Measurements from ENCODE around the gene RPL3. TPM values are rescaled to one million over a fixed set of nuclear protein-coding genes. Genes with fewer than 3 reads are reported as not detected.

The RPL3 gene
- total and polyA plus RNA-seq, 3 donors from 2014 or later, result 1,087 to 2,075 (median 2,042) TPM

DNA sequence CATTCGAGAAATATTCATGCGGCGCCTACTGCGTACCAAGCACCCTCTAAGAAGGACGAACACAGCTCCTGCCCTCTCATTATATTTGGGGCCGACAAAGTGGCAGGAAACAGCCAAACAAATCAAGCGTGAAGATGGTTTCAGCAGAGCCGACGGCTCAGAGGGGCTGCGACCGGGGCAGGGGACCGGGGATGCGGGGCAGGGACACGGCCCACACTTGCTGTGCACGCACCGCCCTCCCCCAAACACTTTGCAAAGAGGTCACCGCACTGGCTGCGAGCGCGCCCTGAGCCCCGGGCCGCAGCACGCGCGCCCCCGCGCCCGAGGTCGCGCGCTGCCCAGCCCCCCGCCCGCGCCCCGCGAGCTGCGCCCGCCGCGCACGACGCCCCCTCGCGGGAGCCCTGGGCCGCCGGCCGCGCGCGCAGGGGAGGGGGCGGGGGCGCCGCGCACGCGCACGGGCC, 30.1 kb upstream of the RPL3 start:
- intact Hi-C loops (cut with DNase I; ENCODE audit: low total_unique reads), result no loop called here
- Histone ChIP-seq H3K4me3 (peak overlapping the region; percentile 81 to 84), H3K4me1 (peaks cover 22% of the 10 kb centered on the region), H3K27ac (peak overlapping the region; percentile 53 to 85), H3K9me3 (no peaks in the 10 kb centered on the region), H3K36me3 (ENCODE audit: low read depth, missing control alignments) (no peaks in the 10 kb centered on the region), H3K27me3 (no peaks in the 10 kb centered on the region)
- WGBS, 2 donors, result 0% methylated on average over 27 to 33 of the region's 57 CpGs
- TF ChIP-seq POLR2A (IDR thresholded peaks at IDR 0.05), result no peak
- TF ChIP-seq, protein P1, sequence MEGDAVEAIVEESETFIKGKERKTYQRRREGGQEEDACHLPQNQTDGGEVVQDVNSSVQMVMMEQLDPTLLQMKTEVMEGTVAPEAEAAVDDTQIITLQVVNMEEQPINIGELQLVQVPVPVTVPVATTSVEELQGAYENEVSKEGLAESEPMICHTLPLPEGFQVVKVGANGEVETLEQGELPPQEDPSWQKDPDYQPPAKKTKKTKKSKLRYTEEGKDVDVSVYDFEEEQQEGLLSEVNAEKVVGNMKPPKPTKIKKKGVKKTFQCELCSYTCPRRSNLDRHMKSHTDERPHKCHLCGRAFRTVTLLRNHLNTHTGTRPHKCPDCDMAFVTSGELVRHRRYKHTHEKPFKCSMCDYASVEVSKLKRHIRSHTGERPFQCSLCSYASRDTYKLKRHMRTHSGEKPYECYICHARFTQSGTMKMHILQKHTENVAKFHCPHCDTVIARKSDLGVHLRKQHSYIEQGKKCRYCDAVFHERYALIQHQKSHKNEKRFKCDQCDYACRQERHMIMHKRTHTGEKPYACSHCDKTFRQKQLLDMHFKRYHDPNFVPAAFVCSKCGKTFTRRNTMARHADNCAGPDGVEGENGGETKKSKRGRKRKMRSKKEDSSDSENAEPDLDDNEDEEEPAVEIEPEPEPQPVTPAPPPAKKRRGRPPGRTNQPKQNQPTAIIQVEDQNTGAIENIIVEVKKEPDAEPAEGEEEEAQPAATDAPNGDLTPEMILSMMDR (IDR thresholded peaks at IDR 0.05), result no peak
- DNase-seq, result peak; percentile 57

DNA sequence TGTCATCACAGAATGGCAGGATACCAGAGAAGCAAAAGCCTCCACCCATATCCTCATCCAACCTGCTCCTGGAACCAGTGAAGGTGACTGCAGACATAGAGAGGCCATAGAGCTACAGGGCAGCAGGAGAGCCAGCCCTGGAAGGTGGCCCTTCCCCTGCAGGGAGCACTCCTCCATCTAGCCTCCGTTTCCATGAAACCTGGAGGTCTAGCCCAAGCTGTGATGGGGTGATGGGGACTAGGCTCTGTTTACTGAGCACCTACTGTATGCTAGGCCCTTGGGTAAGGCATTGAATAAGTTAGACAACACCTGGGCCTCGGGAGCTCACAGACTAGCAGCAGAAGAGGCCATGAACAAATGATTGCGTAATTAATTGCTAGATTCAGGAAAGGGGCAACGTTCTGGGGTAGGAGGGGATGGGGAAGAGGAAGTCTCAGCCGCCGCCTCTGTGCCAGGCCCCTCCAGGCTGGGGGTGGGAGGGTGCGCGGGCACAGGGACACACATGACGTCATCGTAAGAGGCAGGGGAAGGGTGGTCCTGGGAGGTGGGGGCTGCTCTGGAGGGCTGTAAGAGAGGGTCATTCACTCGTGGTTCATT, 29.6 kb upstream of the RPL3 start:
- Histone ChIP-seq H3K4me3 (peak overlapping the region; percentile 81 to 84), H3K9me3 (no peaks in the 10 kb centered on the region), H3K36me3 (ENCODE audit: low read depth, missing control alignments) (no peaks in the 10 kb centered on the region), H3K27ac (peak overlapping the region; percentile 53 to 85), H3K4me1 (peaks cover 22% of the 10 kb centered on the region), H3K27me3 (no peaks in the 10 kb centered on the region)
- TF ChIP-seq, protein P1 (IDR thresholded peaks at IDR 0.05), result no peak
- TF ChIP-seq POLR2A (IDR thresholded peaks at IDR 0.05), result no peak
- 9% methylated on average over 10 to 11 of the region's 11 CpGs for WGBS, 2 donors
- DNase-seq, result peak; percentile 42
- intact Hi-C loops (cut with DNase I; ENCODE audit: low total_unique reads), result no loop called here

DNA sequence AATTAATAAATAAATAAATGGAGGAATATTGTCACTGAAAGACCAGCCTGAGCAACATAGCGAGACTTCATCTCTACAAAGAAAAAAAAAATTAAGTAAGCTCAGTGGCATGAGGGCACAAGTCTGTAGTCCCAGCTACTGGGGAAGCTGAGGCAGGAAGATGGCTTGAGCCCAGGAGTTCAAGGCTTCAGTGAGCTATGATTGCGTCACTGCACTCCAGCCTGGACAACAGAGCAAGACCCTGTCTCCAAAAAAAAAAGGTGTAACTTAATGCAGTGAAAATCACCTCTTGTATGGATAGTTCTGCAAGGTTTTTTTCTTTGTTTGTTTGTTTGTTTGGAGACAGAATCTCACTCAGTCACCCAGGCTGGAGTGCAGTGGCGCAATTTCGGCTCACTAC, 25.8 kb upstream of the RPL3 start:
- Histone ChIP-seq H3K4me1 (peaks cover 6% of the 10 kb centered on the region), H3K27ac (no peak overlapping the region), H3K36me3 (ENCODE audit: low read depth, missing control alignments) (no peaks in the 10 kb centered on the region), H3K27me3 (no peaks in the 10 kb centered on the region), H3K9me3 (no peaks in the 10 kb centered on the region), H3K4me3 (no peak overlapping the region)
- WGBS, 2 donors, result 94% methylated on average over 4 of the region's 4 CpGs
- TF ChIP-seq, protein P1 (IDR thresholded peaks at IDR 0.05), result no peak
- no peak for TF ChIP-seq POLR2A (IDR thresholded peaks at IDR 0.05)
- intact Hi-C loops (cut with DNase I; ENCODE audit: low total_unique reads), result no loop called here
- DNase-seq, result no peak

DNA sequence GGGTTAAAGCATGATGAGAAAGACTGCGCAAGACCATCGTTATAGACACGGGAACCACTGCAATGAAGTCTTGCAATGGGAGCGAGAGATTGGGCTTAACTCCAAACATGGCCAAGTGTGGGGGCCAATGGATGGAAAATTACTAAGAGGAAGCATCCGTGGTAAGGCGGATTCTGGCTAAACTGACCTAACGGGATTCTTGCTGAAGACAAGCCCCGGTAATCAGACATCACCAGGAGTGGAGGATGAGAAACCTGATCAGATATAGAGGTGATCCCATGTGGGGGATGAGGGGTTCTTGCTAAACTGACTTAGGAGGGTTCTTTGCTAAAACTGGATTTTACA, 24.6 kb upstream of the RPL3 start:
- H3K9me3 ChIP-seq, result no peaks in the 10 kb centered on the region

More for the DNA sequence above, 24.6 kb upstream of the RPL3 start:
- Histone ChIP-seq H3K4me1 (peaks cover 4% of the 10 kb centered on the region), H3K4me3 (no peak overlapping the region), H3K27ac (no peak overlapping the region), H3K36me3 (ENCODE audit: low read depth, missing control alignments) (no peaks in the 10 kb centered on the region), H3K27me3 (no peaks in the 10 kb centered on the region)
- intact Hi-C loops (cut with DNase I; ENCODE audit: low total_unique reads), result no loop called here
- WGBS, 2 donors, result 90 to 91% methylated on average over 8 of the region's 8 CpGs
- TF ChIP-seq, protein P1 (IDR thresholded peaks at IDR 0.05), result no peak
- TF ChIP-seq POLR2A (IDR thresholded peaks at IDR 0.05), result no peak
- no peak for DNase-seq

Data from testis (tissue), 3 donors.